Tibial nerve (tissue), 3 donors: Measurements from ENCODE around the gene OR2M5.

Source experiments
- CTCF ChIP-seq, 5 experiments: fragments of 200-600 bp in 3 of 5; fragments of 450-650 bp in 2 of 5; sonication (generic) in 3 of 5; IDR thresholded peaks; one replicate each; pipeline ENCODE4 v1.5.1; 2016 to 2019; ENCODE audit warnings: antibody characterized with exemption in 5 of 5, mild to moderate bottlenecking in 3 of 5, moderate library complexity in 2 of 5
- POLR2A ChIP-seq, 2 donors: fragments of 450-650 bp; IDR thresholded peaks; one replicate each; pipeline ENCODE4 v1.6.1; 2017; ENCODE audit warnings: antibody characterized with exemption in 2 of 2, mild to moderate bottlenecking in 2 of 2, moderate library complexity in 2 of 2

- TF ChIP-seq CTCF (IDR thresholded peaks at IDR 0.05), result no peak
- no peak for TF ChIP-seq POLR2A (IDR thresholded peaks at IDR 0.05)
Observed at GRCh38 chr1:248127653-248128052, 17.3 kb upstream of the OR2M5 start.
